Left cardiac atrium (tissue), 4 donors: Measurements from ENCODE around the gene TNS3. TPM values are rescaled to one million over a fixed set of nuclear protein-coding genes. Genes with fewer than 3 reads are reported as not detected.
"Not testable (repeated sequence)": the region's sequence is repeated elsewhere in the genome, so short reads cannot be mapped to it uniquely, and the experiment has no call there.

Source experiments
- ATAC-seq, 2 donors: fragments of 200-7000 bp; cut with Tn5 transposase; one replicate each; pipeline ENCODE4 v1.9.1; 2020; ENCODE audit warnings: mild to moderate bottlenecking in 2 of 2, moderate library complexity in 2 of 2
- DNase-seq: peaks from one replicate; pipeline ENCODE4 v3.0.0-alpha.2; 2020
- intact Hi-C, 2 donors: fragments of 100-400 bp; cut with DNase I; formaldehyde crosslinking; loops; one replicate each; pipeline versions ENCODE4 v1.14.1 to v1.15.1; 2022 to 2023
- total RNA-seq, 2 donors: library from RNA; stranded (reverse); fragmentation: NEBNext Ultra II Directional; extraction: Animal tissue kit (Norgen Biotek cat#: 25700); gene quantifications; one replicate each; pipeline ENCODE4 v1.2.1, GENCODE V29; 2021
- donor health status: DM: no; HTN: yes; CAD: no.
- donor health status: DM: no; HTN: yes; CAD: no; lungs with severe emphysema.
- donor health status: DM: yes; HTN: yes; CAD: no.
- donor health status: Dilated cardiomyopathy.

The TNS3 gene
- total RNA-seq, 2 donors from 2014 or later: 51.4 to 66.9 TPM

- intact Hi-C loops: loop anchor here (2.0 to 5.0 kb wide), 3 partner anchors 71 to 551 kb away; no protein-coding TSS in a partner anchor
- ATAC-seq (peak; percentile 87 to 89), DNase-seq (peak; percentile 44)
Measured at GRCh38 chr7:47266131-47266706, 315.7 kb downstream of the TNS3 start.

- no peak for ATAC-seq
- intact Hi-C loops: loop anchor here (1.0 to 5.0 kb wide), 4 partner anchors 71 to 552 kb away; no protein-coding TSS in a partner anchor
- DNase-seq: no peak
Measured at GRCh38 chr7:47265621-47266020, 316.3 kb downstream of the TNS3 start.

- intact Hi-C loops: no loop called here
- DNase-seq: no peak
- no peak for ATAC-seq
Measured at GRCh38 chr7:47264021-47264651, 317.8 kb downstream of the TNS3 start.

- intact Hi-C loops: no loop called here
- ATAC-seq: no peak
- no peak for DNase-seq
Measured at GRCh38 chr7:47262881-47263280, 319.0 kb downstream of the TNS3 start.

GRCh38 chr7:47262160-47262559 lies 319.8 kb downstream of the TNS3 start:
- intact Hi-C loops, DNase-seq, ATAC-seq: not testable (repeated sequence)

- no peak for DNase-seq
- ATAC-seq: no peak
- intact Hi-C loops: no loop called here
Measured at GRCh38 chr7:47260270-47260669, 321.6 kb downstream of the TNS3 start.

GRCh38 chr7:47259682-47260081 lies 322.2 kb downstream of the TNS3 start:
- ATAC-seq (no peak), DNase-seq (no peak)
- intact Hi-C loops: no loop called here

- DNase-seq: no peak
- no peak for ATAC-seq
- intact Hi-C loops: no loop called here
Measured at GRCh38 chr7:47258798-47259197, 323.1 kb downstream of the TNS3 start.

GRCh38 chr7:47256016-47256415 lies 325.9 kb downstream of the TNS3 start:
- intact Hi-C loops: no loop called here
- no peak for DNase-seq
- no peak for ATAC-seq

GRCh38 chr7:47255441-47255840 lies 326.5 kb downstream of the TNS3 start:
- intact Hi-C loops: no loop called here

GRCh38 chr7:47255007-47255406 lies 326.9 kb downstream of the TNS3 start:
- DNase-seq: no peak
- intact Hi-C loops: no loop called here
- no peak for ATAC-seq

More at GRCh38 chr7:47255441-47255840, 326.5 kb downstream of the TNS3 start:
- ATAC-seq (no peak), DNase-seq (no peak)

- ATAC-seq (peak; percentile 93 to 94), DNase-seq (peak; percentile 89)
- intact Hi-C loops: loop anchor here in 1 of 2 donors (5.0 kb wide), 1 partner anchor 1332 kb away; the partner anchor contains the start of gene IGFBP3
Measured at GRCh38 chr7:47254081-47254977, 327.6 kb downstream of the TNS3 start.

GRCh38 chr7:47253650-47254080 lies 328.2 kb downstream of the TNS3 start:
- peak; percentile 69 to 89 for ATAC-seq
- intact Hi-C loops: loop anchor here in 1 of 2 donors (5.0 kb wide), 1 partner anchor 1331 kb away; the partner anchor contains the start of gene IGFBP3
- DNase-seq: peak; percentile 54

- intact Hi-C loops: loop anchor here in 1 of 2 donors (5.0 kb wide), 1 partner anchor 1330 kb away; the partner anchor contains the start of gene IGFBP3
- ATAC-seq: no peak
- DNase-seq: no peak
Measured at GRCh38 chr7:47252675-47253074, 329.2 kb downstream of the TNS3 start.

- no peak for ATAC-seq
- intact Hi-C loops: loop anchor here in 1 of 2 donors (5.0 kb wide), 1 partner anchor 67 kb away; no protein-coding TSS in a partner anchor
- no peak for DNase-seq
Measured at GRCh38 chr7:47249361-47249760, 332.6 kb downstream of the TNS3 start.

GRCh38 chr7:47248797-47249196 lies 333.1 kb downstream of the TNS3 start:
- DNase-seq (no peak), ATAC-seq (no peak)
- intact Hi-C loops: loop anchor here in 1 of 2 donors (5.0 kb wide), 1 partner anchor 66 kb away; no protein-coding TSS in a partner anchor

- ATAC-seq (peak in 1 of 2 donors; percentile 25), DNase-seq (no peak)
- intact Hi-C loops: loop anchor here in 1 of 2 donors (5.0 kb wide), 1 partner anchor 65 kb away; no protein-coding TSS in a partner anchor
Measured at GRCh38 chr7:47247132-47247531, 334.8 kb downstream of the TNS3 start.

GRCh38 chr7:47244692-47245091 lies 337.2 kb downstream of the TNS3 start:
- intact Hi-C loops: loop anchor here in 1 of 2 donors (5.0 kb wide), 1 partner anchor 62 kb away; no protein-coding TSS in a partner anchor
- DNase-seq (no peak), ATAC-seq (no peak)
